Measurements from ENCODE around the gene PRKCSH.
"Not testable (repeated sequence)": the region's sequence is repeated elsewhere in the genome, so short reads cannot be mapped to it uniquely, and the experiment has no call there.

PRKCSH gene

DNA sequence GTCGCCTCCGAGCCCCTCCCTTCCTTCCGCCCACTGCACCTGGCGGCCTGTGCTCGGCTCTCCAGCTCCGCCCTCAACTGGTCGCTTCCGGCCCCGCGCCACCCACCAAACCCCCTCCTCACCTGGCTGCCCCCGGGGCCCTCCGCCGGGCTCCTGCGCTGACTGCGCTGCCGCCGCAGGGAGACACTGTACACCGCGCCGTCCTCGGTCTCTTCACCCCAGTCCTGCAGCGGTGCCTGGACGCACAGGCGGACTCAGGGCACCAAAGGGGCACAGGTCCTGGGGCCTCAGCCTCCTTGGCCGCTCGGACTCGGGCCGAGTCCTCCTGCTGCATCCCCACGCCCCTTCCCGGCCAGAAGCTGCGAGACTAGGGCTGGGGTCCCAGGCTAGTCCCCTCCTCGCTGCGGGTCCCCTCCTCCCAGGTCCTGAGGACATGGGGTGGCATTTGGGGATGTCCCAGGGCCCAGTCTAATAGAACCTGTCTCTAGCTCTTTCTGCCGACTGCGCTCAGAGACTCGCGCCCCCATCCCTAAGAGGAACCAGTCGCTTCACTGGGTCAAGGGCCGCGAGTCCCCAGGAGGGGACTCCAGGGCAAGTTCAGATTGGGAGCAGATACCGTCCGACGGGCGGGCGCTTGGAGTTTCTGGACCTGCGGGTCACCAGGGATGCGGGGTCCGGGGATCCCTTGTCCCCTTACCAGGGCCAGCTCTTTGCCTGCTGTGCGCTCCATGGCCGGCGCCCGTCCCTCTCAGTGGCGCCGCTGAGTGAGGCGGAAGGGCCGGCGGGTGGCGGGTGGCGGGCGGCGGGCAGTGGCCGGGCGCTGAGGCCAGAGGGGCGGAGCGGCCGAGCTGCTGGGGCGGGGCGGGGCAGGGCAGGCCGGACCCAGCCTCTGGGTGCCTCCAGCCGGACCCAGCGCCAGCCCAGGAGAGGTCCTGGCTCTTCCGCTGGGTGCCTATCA is 16.6 kb upstream of the PRKCSH start, which contains the start of gene RGL3:
Gene RGL3, minus strand, starts transcription at position 766 of the 958 bp plus-strand sequence. Its CDS starts 36 bp downstream, at position 730.
- intact Hi-C loops (cut with DNase I) = no loop called here
- DNase-seq = peak in 1 of 10 donors; percentile 40

DNA sequence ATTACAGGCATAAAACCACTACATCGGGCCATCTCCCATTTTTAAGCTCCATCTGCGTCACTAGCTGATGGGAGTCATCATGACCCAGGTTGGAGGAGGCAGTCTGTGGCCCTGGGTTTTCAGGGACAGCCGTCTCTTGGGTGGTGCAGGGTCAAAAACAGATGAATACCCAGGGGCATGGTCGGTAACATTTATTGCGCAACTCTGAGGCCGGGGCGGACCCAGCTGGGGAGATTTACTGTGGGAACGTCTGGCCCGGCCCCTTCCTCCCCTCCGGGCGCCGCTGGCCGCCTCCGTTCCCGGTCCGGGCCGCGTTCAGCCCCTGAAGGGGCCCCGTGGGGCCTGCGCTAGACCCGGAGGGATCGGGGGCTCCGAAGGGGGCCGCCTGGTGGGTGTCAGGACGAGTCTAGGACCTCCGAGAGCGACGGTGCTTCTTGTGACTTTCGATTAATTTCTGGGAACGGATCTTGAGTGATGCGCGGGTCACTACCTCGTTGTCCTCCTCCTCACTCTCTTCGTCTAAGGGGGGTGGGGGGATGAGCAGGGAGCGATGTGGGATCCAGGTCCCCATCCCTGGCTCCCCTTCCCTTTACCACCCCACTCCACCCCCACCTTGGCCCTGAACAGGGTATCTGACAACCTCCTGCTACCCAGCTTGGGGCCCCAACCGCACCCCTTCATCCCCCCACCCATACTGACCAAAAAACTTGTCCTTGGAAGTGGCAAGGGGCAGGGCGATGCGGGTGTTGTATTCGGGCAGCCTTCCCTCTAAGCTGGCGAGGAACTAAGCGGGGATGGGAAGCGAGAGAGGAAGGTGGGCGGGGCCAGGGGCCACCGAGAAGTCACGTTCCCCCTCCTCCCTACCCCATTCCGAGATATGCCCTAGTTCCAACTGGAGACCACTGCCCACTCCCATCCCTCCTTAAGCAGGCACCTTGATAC is 14.7 kb upstream of the PRKCSH start:
- intact Hi-C loops (cut with DNase I) = no loop called here
- peak in 1 of 10 donors; percentile 84 for DNase-seq

DNA sequence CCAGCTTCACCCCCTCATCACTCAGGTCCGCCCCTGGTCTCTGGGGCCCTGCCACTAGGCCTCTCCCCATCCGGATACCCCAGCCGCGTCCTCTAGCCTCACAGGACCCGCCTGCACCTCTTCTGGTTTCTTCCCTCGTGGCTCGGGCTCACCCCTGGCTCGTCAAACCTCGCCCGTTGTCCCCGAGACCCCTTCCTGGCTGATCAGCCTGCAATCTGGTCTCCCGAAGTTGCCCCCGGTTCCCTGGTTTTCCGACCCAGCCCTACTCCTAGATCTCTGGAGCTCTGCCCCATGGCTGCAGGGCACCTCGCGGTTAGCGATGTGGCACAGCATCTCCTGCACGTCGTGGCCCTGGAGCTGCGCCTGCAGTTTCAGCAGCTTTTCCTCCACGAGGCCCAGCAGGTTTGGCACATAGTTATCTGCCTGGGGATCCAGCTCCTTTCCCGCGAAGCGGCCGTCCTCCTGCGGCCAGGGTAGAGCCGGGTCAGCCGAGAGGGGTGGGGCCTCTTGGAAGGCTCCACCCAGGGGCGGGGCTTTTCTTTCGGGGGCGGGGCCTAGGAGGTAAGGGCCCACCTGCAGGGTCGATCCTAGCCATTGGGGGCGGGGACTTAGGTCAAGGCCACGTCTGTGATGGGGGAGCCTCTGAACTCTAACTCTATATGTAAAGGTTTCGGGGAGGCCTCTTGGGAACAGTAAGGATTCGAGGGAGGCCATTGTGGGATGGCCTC is 13.9 kb upstream of the PRKCSH start:
- intact Hi-C loops (cut with DNase I) = no loop called here
- DNase-seq = no peak

DNA sequence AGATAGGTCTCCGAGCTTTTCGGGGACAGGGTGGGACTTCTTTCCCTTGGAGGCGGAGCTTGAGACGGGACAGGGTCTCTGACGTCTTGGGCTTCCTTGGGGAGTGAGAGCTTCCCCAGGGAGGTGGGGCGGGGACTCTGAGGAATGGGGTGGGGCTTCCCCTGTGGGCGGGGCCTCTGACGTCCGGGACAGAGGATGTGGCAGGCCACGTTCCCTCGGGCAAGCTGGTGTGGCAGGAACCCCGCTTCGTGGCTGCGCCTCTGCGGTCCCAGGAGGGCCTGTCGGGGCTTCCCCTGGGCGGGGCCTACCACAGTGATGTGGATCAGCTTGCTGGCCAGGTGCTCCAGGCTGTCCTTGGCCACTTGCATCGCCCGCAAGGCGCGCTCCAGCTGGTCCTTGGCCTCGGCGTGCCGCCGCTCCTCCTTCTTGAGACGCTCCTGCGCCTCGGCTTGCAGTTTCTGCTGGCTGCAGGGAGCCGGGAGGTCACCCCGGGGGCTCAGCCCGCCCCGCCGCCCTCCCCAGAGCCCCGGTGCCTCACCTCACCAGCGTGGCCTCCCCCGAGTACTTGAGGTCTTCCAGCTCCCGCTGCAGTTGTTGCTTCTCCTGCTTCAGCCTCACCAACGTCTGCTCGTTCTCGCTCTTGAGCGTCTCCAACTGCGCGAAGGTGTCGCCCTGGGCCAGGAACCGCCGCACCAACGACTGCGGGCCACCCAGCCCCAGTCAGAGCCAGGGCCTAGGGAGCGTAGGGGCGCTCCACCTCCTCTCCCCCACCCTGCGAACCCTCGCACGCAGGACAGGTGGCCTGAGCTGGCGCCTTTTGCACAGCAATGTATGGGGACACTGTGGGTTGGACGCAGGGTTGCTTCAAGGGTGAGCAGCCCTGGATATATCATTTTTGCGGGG is 13.0 kb upstream of the PRKCSH start:
- peak in 8 of 10 donors; percentile 17 to 92 (median 47) for DNase-seq
- intact Hi-C loops (cut with DNase I) = no loop called here

DNA sequence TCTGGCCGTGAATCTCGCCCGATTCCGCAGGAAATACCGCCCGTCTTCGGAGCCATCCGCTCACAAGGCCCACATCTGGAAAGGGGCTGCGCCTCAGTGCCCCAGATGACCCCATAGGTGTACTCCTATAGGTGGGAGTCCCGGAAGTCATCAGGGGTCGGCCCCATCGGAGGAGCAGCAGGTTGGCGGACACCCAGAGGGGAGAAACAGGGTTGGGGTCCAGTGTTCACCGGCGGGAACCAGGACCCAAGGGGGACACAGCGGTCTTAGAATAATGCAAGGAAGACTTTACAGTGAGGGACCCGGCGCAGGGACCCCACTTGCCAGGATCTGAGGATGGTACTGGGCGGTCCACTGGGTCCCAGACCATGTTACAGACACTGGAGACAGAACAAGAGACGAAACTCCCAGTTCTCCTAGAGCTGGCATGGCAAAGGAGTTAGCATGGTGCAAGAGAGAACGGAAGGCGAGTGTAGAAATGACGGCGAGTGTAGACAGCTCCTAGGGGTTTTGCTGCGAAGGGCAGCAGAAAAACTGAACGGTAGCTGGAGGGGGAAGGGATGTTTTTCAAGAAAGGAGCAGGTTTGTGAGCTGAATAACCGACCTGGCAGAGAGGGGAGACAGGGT is 12.2 kb upstream of the PRKCSH start:
- intact Hi-C loops (cut with DNase I) = no loop called here

DNA sequence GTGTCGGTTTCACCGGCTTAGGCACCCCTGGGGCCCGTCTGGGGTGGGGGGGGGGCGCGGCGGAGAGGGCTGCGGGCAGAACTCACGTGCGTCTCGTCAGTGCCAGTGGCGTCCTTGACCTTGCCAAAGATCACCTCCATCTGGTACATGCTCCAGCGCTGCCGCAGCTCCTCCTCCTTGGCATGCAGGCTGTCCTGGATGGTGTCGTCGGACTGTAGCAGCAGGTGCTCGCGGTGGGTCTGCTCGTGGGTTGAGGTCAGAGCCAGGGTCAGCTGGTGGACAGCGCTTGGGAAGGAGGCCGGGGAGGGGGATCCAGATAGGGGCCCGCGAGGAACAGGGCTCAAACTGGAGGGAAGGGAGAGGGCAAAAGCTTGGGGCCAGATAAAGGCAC is 11.6 kb upstream of the PRKCSH start:
- no peak for DNase-seq
- intact Hi-C loops (cut with DNase I) = no loop called here

More for the DNA sequence above, 12.2 kb upstream of the PRKCSH start:
- DNase-seq = no peak

DNA sequence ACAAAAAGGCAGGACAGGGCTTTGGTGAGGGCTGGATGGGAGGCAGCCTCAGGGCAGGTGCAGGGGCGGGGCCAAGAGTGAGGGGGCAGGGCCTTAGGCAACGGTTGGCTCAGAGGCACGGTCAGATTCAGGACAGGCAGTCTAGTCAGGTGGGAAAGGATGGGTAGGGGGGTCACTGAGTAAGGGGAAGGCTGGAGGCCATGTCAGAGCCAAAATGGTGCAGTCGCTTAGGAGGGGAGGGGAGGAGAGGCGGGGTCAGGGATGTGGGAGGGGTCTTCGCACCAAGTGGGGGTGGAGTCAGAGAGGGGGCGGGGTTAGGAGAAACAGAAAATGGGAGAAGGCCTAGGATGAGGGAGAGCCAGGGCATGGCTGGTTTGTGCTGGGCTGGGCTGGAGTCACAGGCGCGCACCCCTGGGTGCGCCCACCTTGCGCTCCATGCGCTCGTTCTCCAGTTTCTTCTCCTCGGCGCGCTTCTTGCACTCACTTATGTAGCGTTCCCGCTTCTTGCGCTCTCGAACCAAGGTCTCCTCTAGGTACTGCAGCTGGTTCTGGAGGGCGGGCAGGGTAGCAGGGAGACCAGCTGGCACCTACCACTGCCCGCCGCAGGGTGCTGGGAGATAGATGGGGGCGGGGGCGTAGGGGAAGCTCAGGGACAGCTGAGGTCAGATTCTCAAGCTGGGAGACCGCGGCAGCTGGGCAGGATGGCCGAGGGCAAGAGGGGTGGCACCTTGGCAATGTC is 9.5 kb upstream of the PRKCSH start:
- intact Hi-C loops (cut with DNase I) = no loop called here

DNA sequence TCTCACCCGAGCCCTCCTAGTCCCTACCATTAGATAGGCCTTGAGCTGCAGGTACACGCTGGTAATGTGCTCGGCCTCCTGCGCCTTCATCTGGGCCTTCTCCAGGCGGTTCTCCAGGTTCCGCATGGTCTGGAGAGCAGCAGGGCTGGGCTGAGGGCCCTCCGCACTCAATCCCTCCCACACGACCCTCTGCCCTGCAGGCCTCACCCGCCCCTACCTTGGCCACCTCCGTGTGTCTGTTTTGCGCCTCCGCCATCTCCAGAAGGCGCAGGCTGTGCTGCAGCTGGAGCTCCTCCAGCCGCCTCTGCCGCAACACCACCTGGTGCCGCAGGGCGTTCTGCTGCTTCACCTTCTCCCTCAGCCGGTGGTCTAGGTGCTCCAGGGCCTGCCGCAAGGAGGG is 8.8 kb upstream of the PRKCSH start:
- no peak for DNase-seq
- intact Hi-C loops (cut with DNase I) = no loop called here

More for the DNA sequence above, 9.5 kb upstream of the PRKCSH start:
- DNase-seq = no peak

DNA sequence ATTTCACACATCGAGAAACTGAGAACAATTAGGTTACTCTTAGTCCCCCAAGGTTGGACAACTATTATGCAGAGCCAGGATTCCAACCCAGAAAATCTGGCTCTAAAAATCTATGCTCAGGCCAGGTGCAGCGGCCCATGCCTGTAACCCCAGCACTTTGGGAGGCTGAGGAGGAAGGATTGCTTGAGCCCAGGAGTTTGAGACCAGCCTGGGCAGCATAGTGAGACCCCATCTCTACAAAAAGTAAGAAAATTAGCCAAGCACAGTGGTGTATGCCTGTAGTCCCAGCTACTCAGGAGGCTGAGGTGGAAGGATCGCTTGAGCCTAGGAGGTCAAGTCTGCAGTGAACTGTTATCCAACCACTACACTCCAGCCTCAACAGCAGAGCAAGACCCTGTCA is 1.9 kb upstream of the PRKCSH start:
- intact Hi-C loops (cut with DNase I) = loop anchor here (5.0 kb wide), 1 partner anchor 51 kb away; the partner anchor contains the start of gene EPOR
- DNase-seq = not testable (repeated sequence)

DNA sequence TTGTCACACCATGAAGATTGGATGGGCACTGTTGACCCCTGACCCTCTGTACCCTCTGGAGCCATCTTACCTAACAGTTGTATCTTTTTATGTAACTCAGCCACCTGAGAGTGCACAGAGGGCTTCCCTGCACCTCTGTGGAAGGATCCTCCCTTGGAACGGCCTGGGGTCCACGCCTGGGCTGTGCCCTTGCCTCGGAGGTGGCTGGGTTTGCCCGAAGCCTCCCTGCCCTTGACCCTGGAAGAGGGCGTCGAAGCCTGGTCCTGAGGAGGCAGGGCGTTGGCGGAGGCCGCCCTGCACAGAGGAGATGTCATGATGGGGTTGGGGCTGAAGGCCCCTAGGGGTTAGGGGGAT is 755 bp upstream of the PRKCSH start:
- intact Hi-C loops (cut with DNase I) = loop anchor here (2.0 to 5.0 kb wide), 2 partner anchors 48 to 52 kb away; partner anchors contain the start of gene EPOR

DNA sequence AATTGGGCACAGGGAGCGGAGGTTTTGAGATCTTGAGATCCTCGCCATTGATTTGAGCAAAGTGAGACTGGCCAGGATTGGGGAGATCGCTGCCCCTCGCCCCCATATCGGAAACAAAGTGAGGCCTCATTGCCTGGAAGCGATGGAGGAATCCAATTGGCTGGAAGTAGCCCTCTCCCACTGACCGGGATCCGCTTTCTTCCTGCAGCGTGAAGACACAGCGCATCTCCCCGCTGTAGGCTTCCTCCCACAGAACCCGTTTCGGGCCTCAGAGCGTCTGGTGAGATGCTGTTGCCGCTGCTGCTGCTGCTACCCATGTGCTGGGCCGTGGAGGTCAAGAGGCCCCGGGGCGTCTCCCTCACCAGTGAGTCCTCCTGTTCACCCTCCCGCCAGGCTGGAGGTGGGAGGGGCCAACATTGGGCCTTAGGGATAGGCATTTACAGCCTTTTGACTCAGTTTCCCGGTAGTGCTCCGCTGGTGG is 438 bp downstream of the PRKCSH start:
- intact Hi-C loops (cut with DNase I) = loop anchor here (2.0 kb wide), 1 partner anchor 47 kb away; no protein-coding TSS in a partner anchor
- no peak for DNase-seq

More for the DNA sequence above, 755 bp upstream of the PRKCSH start:
- DNase-seq = no peak

DNA sequence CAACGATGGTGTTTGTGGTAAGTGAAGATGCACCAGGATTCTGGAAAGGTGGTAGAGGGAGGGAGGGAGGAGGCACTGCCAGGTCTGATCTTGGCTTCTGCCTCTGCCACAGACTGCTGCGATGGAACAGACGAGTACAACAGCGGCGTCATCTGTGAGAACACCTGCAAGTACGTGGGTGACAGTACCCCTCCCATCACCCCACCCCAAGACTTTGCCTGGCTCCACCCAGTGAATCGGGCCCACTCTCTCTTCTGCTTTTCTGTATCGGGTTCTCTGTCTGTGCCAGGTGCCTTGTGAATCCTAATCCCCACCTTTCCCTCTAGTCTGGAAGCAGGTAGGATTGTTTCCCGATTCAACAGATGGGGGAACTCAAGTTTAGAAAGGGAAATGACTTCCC is 2.5 kb downstream of the PRKCSH start:
- intact Hi-C loops (cut with DNase I) = no loop called here
- DNase-seq = no peak

DNA sequence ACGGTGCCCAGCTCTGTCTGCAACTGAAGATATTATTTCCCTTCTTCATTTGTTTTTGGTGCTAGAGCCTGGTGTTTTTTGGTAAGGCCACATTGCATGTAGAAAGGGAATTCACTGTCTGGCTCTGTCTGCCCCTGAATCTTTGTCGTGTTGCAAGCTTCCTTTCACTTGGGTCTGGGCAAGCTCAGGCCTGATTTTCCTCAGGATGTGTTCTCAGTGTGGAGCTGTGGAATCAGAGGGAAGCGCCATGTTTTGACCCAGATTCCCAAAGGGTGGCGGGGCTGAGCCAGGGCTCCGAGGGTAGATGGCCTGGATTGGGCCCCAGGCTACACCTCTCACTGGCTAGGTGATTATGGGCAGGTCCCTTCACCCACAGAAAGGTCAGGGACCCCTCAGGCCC is 8.6 kb downstream of the PRKCSH start:
- no peak for DNase-seq
- intact Hi-C loops (cut with DNase I) = loop anchor here (10.0 kb wide), 1 partner anchor 309 kb away; no protein-coding TSS in a partner anchor

DNA sequence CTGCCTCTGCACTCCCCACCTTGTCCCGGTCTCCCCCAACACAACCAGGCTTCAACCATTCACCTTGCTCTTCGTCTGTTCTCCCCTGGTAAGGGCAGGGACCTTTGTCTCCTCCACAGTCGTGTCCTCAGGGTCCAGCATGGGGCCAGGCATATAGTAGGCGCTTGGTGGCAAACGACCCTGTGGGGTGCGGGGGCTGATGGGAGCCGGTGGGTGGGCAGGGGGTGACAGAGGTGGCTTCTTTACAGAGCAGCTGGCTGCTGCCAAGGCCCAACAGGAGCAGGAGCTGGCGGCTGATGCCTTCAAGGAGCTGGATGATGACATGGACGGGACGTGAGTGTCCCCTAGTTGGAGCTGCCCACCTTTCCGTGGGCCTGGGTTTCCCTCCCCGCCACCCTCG is 9.7 kb downstream of the PRKCSH start:
- DNase-seq = no peak
- intact Hi-C loops (cut with DNase I) = loop anchor here (5.0 to 10.0 kb wide), 2 partner anchors 63 to 310 kb away; partner anchors contain the start of gene EPOR

DNA sequence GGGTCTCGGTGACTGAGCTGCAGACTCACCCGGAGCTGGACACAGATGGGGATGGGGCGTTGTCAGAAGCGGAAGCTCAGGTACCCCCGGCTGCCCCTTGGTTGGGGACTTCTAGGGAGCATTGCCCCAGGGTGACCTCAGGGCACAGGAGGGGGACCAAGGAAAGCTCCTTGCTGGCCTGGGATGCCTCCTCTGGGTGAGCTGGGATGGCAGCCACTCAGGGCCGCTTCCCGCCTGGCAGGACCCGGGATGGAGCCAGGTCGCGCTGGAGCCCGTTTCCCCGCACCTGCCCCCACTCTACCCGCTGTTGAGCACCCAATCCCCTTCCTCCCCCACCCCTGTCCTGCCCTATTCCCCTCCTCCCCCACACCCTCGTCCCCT is 10.8 kb downstream of the PRKCSH start:
- intact Hi-C loops (cut with DNase I) = loop anchor here (1.0 to 10.0 kb wide), 4 partner anchors 37 to 311 kb away; partner anchors contain the start of gene EPOR
- DNase-seq = no peak

DNA sequence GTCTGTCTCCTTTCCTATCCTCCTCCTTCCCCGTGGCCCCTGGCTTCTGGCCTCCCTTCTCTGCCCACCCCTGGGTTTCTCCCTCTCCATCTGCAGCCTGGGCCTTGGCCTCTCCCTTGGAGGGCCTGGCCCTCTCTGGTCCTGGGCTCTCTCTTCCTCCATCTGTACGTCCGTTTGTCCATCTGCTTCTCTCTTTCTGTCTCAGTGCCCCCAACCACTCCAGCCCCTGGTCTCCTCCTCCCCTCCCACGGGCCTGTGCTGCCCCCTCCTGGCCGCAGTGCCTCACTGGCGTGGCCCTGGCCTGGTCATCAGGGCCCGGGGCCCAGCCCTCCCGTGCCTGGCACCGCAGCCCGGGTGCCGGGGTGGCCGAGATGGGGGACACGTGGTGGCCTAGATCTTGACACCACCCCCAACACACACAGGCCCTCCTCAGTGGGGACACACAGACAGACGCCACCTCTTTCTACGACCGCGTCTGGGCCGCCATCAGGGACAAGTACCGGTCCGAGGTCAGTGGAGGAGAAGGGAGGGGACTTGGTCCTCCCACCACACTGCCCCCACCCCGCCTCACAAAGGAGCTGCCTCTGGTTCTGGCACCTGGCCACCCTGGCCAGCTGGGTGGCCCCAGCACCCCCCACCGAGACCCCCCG is 11.3 kb downstream of the PRKCSH start:
- intact Hi-C loops (cut with DNase I) = loop anchor here (1.0 to 10.0 kb wide), 4 partner anchors 36 to 312 kb away; partner anchors contain the start of gene EPOR
- DNase-seq = peak; percentile 62 to 98 (median 88)
